ENCODE results near the gene GNB2.
"Not testable (repeated sequence)": the region's sequence is repeated elsewhere in the genome, so short reads cannot be mapped to it uniquely, and the experiment has no call there.

Gene GNB2

GRCh38 chr7:100655908-100656674 lies 17.4 kb upstream of the GNB2 start, which contains the start of gene ACTL6B:
Gene ACTL6B (minus strand): TSS chr7:100656448. CDS start chr7:100656354, 94 bp downstream.
- H3K4me2 ChIP-seq (ENCODE audit: low read length), result no peak within 1 kb of the TSS
- H3K9me3 ChIP-seq (ENCODE audit: control insufficient read depth, insufficient read depth, low read length), result no peaks in the 10 kb centered on the region
- H3K27ac ChIP-seq (ENCODE audit: low read depth, low read length), result no peak within 1 kb of the TSS
- peaks cover 2% of the 10 kb centered on the region; the same call in 1 of the 2 replicates for H3F3A ChIP-seq (ENCODE audit: control insufficient read depth, insufficient read depth)
- H3K79me2 ChIP-seq (ENCODE audit: control insufficient read depth, low read length), result no peaks in the 10 kb centered on the region
- H3K9me2 ChIP-seq (replicated peaks; ENCODE audit: control insufficient read depth, low read length), result no peaks in the 10 kb centered on the region
- H4K20me1 ChIP-seq (ENCODE audit: control insufficient read depth, insufficient read depth, low read depth, low read length), result no peaks in the 10 kb centered on the region
- TF ChIP-seq CTCF (IDR thresholded peaks at IDR 0.05; ENCODE audit: low read depth, low read length, poor library complexity, severe bottlenecking), result no peak
- H3K4me1 ChIP-seq (ENCODE audit: control insufficient read depth, low read length), result no peaks in the 10 kb centered on the region
- no peaks in the 10 kb centered on the region for H3K36me3 ChIP-seq (ENCODE audit: control insufficient read depth, low read length)
- H3K27me3 ChIP-seq (ENCODE audit: control insufficient read depth, low read length), result peaks cover 13% of the 10 kb centered on the region; the same call in 1 of the 2 replicates
- no peak within 1 kb of the TSS for H3K4me3 ChIP-seq (ENCODE audit: low read length)

GRCh38 chr7:100662194-100662776 lies 11.3 kb upstream of the GNB2 start:
- H3K36me3 ChIP-seq (ENCODE audit: control insufficient read depth, low read length); H3K27ac ChIP-seq (ENCODE audit: low read depth, low read length); H4K20me1 ChIP-seq (ENCODE audit: control insufficient read depth, insufficient read depth, low read depth, low read length); H3K4me1 ChIP-seq (ENCODE audit: control insufficient read depth, low read length); H3K79me2 ChIP-seq (ENCODE audit: control insufficient read depth, low read length); H3K4me3 ChIP-seq (ENCODE audit: low read length); H3K9me2 ChIP-seq (replicated peaks; ENCODE audit: control insufficient read depth, low read length); H3F3A ChIP-seq (ENCODE audit: control insufficient read depth, insufficient read depth); H3K9me3 ChIP-seq (ENCODE audit: control insufficient read depth, insufficient read depth, low read length); H3K4me2 ChIP-seq (ENCODE audit: low read length): not testable (repeated sequence)
- peaks cover 25% of the 10 kb centered on the region for H3K27me3 ChIP-seq (ENCODE audit: control insufficient read depth, low read length)

DNA sequence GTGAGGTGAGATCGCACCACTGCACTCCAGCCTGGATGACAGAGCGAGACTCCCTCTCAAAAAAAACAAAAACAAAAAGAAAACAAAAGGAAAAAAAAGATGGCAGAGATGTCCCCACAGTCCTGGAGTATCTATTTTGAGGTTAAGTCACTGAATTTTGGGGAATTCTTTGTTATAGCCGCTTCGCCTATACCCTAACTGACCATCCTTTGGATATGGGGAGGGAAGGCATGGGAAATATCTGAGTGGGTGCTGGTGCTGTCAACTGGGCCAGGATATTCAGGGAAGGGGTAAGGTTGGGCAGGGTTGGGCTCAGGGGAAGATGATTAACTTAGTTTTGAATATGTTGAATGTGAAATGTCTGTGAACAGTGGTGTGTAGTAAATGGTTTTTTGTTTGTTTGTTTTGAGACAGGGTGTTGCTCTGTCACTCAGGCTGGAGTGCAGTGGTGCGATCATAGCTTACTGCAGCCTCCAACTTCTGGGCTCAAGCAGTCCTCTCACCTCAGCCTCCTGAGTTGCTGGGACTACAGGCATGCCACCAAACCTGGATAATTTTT lies 8.3 kb upstream of the GNB2 start:
- no peak overlapping the region for H3K4me2 ChIP-seq (ENCODE audit: low read length)
- no peak overlapping the region for H3K27ac ChIP-seq (ENCODE audit: low read depth, low read length)
- no peaks in the 10 kb centered on the region for H3K9me3 ChIP-seq (ENCODE audit: control insufficient read depth, insufficient read depth, low read length)
- no peaks in the 10 kb centered on the region for H3K9me2 ChIP-seq (replicated peaks; ENCODE audit: control insufficient read depth, low read length)
- no peaks in the 10 kb centered on the region; the same call in 1 of the 2 replicates for H3F3A ChIP-seq (ENCODE audit: control insufficient read depth, insufficient read depth)
- no peaks in the 10 kb centered on the region for H3K79me2 ChIP-seq (ENCODE audit: control insufficient read depth, low read length)
- no peaks in the 10 kb centered on the region for H4K20me1 ChIP-seq (ENCODE audit: control insufficient read depth, insufficient read depth, low read depth, low read length)
- H3K4me3 ChIP-seq (ENCODE audit: low read length), result no peak overlapping the region
- no peaks in the 10 kb centered on the region for H3K36me3 ChIP-seq (ENCODE audit: control insufficient read depth, low read length)
- TF ChIP-seq CTCF (IDR thresholded peaks at IDR 0.05; ENCODE audit: low read depth, low read length, poor library complexity, severe bottlenecking), result no peak
- TF ChIP-seq EZH2phosphoT487 (IDR thresholded peaks at IDR 0.05; ENCODE audit: borderline replicate concordance, low read length), result no peak
- H3K27me3 ChIP-seq (ENCODE audit: control insufficient read depth, low read length), result peaks cover 32% of the 10 kb centered on the region
- no peaks in the 10 kb centered on the region for H3K4me1 ChIP-seq (ENCODE audit: control insufficient read depth, low read length)
